ENCODE data around the gene MLPH.

DNA sequence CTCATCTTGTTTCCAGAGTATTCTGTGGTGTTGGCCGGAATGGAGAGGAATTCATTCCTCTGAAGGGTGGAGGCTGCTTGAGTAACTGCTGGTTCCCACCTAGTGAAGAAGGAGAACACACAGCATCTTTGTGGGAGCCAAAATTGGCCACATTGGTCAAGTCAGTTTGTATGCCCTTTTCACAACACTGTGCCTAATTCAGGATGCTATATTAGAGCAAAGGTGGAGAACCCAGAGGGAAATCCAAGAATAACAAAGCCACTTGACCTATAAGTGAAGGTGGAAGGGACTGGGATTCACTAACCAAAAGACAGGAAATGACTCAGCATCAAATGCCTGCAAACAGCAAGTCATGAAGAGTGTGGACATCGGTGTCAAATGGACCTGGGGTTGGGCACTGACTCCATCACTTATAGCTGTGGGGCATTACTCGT, 27.3 kb upstream of the MLPH start:
- TF ChIP-seq, protein P1, sequence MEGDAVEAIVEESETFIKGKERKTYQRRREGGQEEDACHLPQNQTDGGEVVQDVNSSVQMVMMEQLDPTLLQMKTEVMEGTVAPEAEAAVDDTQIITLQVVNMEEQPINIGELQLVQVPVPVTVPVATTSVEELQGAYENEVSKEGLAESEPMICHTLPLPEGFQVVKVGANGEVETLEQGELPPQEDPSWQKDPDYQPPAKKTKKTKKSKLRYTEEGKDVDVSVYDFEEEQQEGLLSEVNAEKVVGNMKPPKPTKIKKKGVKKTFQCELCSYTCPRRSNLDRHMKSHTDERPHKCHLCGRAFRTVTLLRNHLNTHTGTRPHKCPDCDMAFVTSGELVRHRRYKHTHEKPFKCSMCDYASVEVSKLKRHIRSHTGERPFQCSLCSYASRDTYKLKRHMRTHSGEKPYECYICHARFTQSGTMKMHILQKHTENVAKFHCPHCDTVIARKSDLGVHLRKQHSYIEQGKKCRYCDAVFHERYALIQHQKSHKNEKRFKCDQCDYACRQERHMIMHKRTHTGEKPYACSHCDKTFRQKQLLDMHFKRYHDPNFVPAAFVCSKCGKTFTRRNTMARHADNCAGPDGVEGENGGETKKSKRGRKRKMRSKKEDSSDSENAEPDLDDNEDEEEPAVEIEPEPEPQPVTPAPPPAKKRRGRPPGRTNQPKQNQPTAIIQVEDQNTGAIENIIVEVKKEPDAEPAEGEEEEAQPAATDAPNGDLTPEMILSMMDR (conservative IDR thresholded peaks at IDR 0.05 in 1 of 2, IDR thresholded peaks at IDR 0.05 in 1 of 2; ENCODE audit: extremely low read depth in 1 of 2, insufficient read depth in 1 of 2, low read depth in 1 of 2, low read length in 2 of 2) = no peak
- no peak for TF ChIP-seq EZH2 (IDR thresholded peaks at IDR 0.05; ENCODE audit: borderline replicate concordance, low read length)

Measured in mammary epithelial cell (primary cell).